Esophagus muscularis mucosa (tissue), 3 donors: Measurements from ENCODE around the gene GNG10.

ENCODE experiments used
- POLR2A ChIP-seq: fragments of 450-650 bp; IDR thresholded peaks from one replicate; pipeline ENCODE4 v1.6.1; 2017; ENCODE audit warnings: antibody characterized with exemption, moderate library complexity, mild to moderate bottlenecking, low read depth
- POLR2AphosphoS5 ChIP-seq, 2 donors: sonication (generic); formaldehyde crosslinking; IDR thresholded peaks; one replicate each; pipeline ENCODE4 v1.6.1; 2017; ENCODE audit warnings: antibody characterized with exemption in 2 of 2
- TF ChIP-seq, protein P1 (sequence below), 3 experiments: fragments of 200-600 bp in 2 of 3; fragments of 450-650 bp in 1 of 3; sonication (generic) in 2 of 3; IDR thresholded peaks; one replicate each; pipeline ENCODE4 v1.5.1; 2017 to 2019; ENCODE audit warnings: antibody characterized with exemption in 3 of 3, mild to moderate bottlenecking in 2 of 3, moderate library complexity in 1 of 3

DNA sequence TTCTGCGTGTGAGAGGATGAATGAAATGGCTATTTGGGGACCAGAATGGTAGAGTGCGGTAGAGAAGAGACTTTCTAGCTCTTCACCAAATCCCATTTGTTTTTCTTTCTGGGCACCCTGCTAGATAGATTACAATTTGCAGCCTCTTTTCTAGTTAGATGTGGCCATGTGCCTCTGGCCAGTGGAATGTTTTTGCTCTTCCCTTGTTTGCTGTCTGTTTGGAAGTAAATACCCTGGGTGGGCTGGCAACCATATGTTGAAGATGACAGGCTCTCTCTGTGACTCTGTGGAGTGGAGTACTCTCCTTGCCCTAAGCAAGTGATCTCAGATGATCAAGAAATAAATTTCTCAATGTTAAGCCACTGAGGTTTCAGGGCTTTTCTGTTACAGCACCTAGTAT is 12.9 kb downstream of the GNG10 start:
- TF ChIP-seq, protein P1, sequence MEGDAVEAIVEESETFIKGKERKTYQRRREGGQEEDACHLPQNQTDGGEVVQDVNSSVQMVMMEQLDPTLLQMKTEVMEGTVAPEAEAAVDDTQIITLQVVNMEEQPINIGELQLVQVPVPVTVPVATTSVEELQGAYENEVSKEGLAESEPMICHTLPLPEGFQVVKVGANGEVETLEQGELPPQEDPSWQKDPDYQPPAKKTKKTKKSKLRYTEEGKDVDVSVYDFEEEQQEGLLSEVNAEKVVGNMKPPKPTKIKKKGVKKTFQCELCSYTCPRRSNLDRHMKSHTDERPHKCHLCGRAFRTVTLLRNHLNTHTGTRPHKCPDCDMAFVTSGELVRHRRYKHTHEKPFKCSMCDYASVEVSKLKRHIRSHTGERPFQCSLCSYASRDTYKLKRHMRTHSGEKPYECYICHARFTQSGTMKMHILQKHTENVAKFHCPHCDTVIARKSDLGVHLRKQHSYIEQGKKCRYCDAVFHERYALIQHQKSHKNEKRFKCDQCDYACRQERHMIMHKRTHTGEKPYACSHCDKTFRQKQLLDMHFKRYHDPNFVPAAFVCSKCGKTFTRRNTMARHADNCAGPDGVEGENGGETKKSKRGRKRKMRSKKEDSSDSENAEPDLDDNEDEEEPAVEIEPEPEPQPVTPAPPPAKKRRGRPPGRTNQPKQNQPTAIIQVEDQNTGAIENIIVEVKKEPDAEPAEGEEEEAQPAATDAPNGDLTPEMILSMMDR (IDR thresholded peaks at IDR 0.05) = no peak
- no peak for TF ChIP-seq POLR2AphosphoS5 (IDR thresholded peaks at IDR 0.05)
- no peak for TF ChIP-seq POLR2A
